K562 (cell line): ENCODE results near the gene C19orf67. TPM values are rescaled to one million over a fixed set of nuclear protein-coding genes. Genes with fewer than 3 reads are reported as not detected.

Source experiments
- AFF4 ChIP-seq: sonication (generic); formaldehyde crosslinking; IDR thresholded peaks from 2 replicates; pipeline ENCODE4 v1.8.0; 2023; ENCODE audit warnings: mild to moderate bottlenecking, missing genetic modification reagents
- C11orf30 ChIP-seq: fragments of 450-650 bp; IDR thresholded peaks from 2 replicates; pipeline ENCODE4 v1.6.1; 2016; ENCODE audit warnings: low read depth, mild to moderate bottlenecking
- DIDO1 ChIP-seq: fragments of 450-650 bp; IDR thresholded peaks from 2 replicates; pipeline ENCODE4 v1.6.1; 2016; ENCODE audit warnings: low read depth, missing biosample characterization, missing genetic modification characterization
- DPF2 ChIP-seq: fragments of 450-650 bp; IDR thresholded peaks from 2 replicates; pipeline ENCODE4 v1.6.1; 2016
- GMEB1 ChIP-seq: fragments of 250-450 bp; sonication (Bioruptor Pico); IDR thresholded peaks from 2 replicates; pipeline ENCODE4 v1.4.0; 2020; ENCODE audit warnings: mild to moderate bottlenecking
- MBD2 ChIP-seq: sonication (generic); IDR thresholded peaks from 2 replicates; pipeline ENCODE4 v1.6.1; 2016; ENCODE audit warnings: low read depth, borderline replicate concordance
- MCM3 ChIP-seq: fragments of 450-650 bp; IDR thresholded peaks from 2 replicates; pipeline ENCODE4 v1.6.1; 2016
- NBN ChIP-seq: fragments of 450-650 bp; IDR thresholded peaks from 2 replicates; pipeline ENCODE4 v1.6.1; 2016; ENCODE audit warnings: low read depth, mild to moderate bottlenecking
- PHF8 ChIP-seq: fragments of 200-600 bp; sonication (generic); IDR thresholded peaks from 2 replicates; pipeline ENCODE4 v1.6.1; 2012; ENCODE audit warnings: mixed run types, mild to moderate bottlenecking, inconsistent platforms, low read length, moderate library complexity, borderline replicate concordance
- PRPF4 ChIP-seq: fragments of 200-400 bp; formaldehyde crosslinking; IDR thresholded peaks from one replicate; pipeline ENCODE4 v1.6.1; 2017; ENCODE audit warnings: low read length, low read depth, mild to moderate bottlenecking; ENCODE audit not compliant: insufficient read depth, poor library complexity, severe bottlenecking
- ZFP91 ChIP-seq: sonication (generic); formaldehyde crosslinking; IDR thresholded peaks from 2 replicates; pipeline ENCODE4 v1.8.0; 2022; ENCODE audit warnings: mild to moderate bottlenecking, missing genetic modification reagents
- ZNF217 ChIP-seq: sonication (generic); formaldehyde crosslinking; IDR thresholded peaks from 2 replicates; pipeline ENCODE4 v1.8.0; 2022; ENCODE audit warnings: mild to moderate bottlenecking, missing genetic modification reagents
- ZNF3 ChIP-seq: fragments of 250-450 bp; sonication (Bioruptor Pico); IDR thresholded peaks from 2 replicates; pipeline ENCODE4 v1.5.0; 2021; ENCODE audit warnings: mild to moderate bottlenecking, moderate library complexity
- polyA plus RNA-seq, 8 experiments: library from polyadenylated mRNA; depleted of rRNA in 4 of 8; stranded (reverse) in 5 of 8; unstranded in 3 of 8; fragments of >200 nt; fragmentation: Nextera tagmentation in 2 of 8; fragmentation: Illumina TruSeq in 1 of 8; extraction: Ambion mirVana in 2 of 8; extraction: Trizol in 1 of 8; gene quantifications; 2 replicates each; pipeline versions ENCODE4 v1.2.1 to v1.2.3, GENCODE V29; 2011 to 2014; ENCODE audit warnings: inconsistent platforms in 1 of 8, missing spikeins in 1 of 8
- total RNA-seq, 7 experiments: library from RNA; depleted of rRNA in 6 of 7; stranded (reverse); fragments of >200 nt in 6 of 7; fragmentation: Illumina TruSeq in 2 of 7; extraction: Trizol in 2 of 7; gene quantifications; 2 replicates each; pipeline versions ENCODE4 v1.2.1 to v1.2.3, GENCODE V29; 2011 to 2021; ENCODE audit warnings: low replicate concordance in 1 of 7
- TF ChIP-seq, protein P1 (sequence below): fragments of 200-400 bp; formaldehyde crosslinking; IDR thresholded peaks from 2 replicates; pipeline ENCODE4 v1.6.1; 2017; ENCODE audit warnings: mild to moderate bottlenecking, low read depth, low read length, moderate library complexity
- TF ChIP-seq, protein P2 (sequence below): IDR thresholded peaks from 2 replicates; pipeline ENCODE4 v1.6.1; 2011; ENCODE audit warnings: borderline replicate concordance, low read depth, mild to moderate bottlenecking, moderate library complexity, low read length; ENCODE audit not compliant: insufficient read depth, poor library complexity, severe bottlenecking

C19orf67 gene
- total and polyA plus RNA-seq, 9 of the 15 experiments (the other 6 are each of a cell fraction or from before 2014, with no cell fraction given) = 0.29 to 1.8 (median 0.51) TPM; not detected in 3

GRCh38 chr19:14085309-14085995 lies at the start of gene C19orf67 (continued):
- no peak for TF ChIP-seq ZNF3
- TF ChIP-seq GMEB1 (CRISPR knock-in tag) = no peak
- TF ChIP-seq ZFP91 (CRISPR knock-in tag) = no peak
- TF ChIP-seq, protein P1, sequence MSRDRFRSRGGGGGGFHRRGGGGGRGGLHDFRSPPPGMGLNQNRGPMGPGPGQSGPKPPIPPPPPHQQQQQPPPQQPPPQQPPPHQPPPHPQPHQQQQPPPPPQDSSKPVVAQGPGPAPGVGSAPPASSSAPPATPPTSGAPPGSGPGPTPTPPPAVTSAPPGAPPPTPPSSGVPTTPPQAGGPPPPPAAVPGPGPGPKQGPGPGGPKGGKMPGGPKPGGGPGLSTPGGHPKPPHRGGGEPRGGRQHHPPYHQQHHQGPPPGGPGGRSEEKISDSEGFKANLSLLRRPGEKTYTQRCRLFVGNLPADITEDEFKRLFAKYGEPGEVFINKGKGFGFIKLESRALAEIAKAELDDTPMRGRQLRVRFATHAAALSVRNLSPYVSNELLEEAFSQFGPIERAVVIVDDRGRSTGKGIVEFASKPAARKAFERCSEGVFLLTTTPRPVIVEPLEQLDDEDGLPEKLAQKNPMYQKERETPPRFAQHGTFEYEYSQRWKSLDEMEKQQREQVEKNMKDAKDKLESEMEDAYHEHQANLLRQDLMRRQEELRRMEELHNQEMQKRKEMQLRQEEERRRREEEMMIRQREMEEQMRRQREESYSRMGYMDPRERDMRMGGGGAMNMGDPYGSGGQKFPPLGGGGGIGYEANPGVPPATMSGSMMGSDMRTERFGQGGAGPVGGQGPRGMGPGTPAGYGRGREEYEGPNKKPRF = no peak
- TF ChIP-seq PRPF4 = no peak
- TF ChIP-seq, protein P2, sequence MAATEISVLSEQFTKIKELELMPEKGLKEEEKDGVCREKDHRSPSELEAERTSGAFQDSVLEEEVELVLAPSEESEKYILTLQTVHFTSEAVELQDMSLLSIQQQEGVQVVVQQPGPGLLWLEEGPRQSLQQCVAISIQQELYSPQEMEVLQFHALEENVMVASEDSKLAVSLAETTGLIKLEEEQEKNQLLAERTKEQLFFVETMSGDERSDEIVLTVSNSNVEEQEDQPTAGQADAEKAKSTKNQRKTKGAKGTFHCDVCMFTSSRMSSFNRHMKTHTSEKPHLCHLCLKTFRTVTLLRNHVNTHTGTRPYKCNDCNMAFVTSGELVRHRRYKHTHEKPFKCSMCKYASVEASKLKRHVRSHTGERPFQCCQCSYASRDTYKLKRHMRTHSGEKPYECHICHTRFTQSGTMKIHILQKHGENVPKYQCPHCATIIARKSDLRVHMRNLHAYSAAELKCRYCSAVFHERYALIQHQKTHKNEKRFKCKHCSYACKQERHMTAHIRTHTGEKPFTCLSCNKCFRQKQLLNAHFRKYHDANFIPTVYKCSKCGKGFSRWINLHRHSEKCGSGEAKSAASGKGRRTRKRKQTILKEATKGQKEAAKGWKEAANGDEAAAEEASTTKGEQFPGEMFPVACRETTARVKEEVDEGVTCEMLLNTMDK = no peak
- no peak for TF ChIP-seq ZNF217 (CRISPR knock-in tag)
- no peak for TF ChIP-seq NBN
- TF ChIP-seq DIDO1 (tag) = no peak
- no peak for TF ChIP-seq MCM3
- TF ChIP-seq MBD2 = no peak
- no peak for TF ChIP-seq C11orf30
- no peak for TF ChIP-seq AFF4
- peak; percentile 29; the same call in 1 of the 2 replicates for TF ChIP-seq PHF8
- TF ChIP-seq DPF2 = peak; percentile 37; the same call in 1 of the 2 replicates
